ENCODE results near the gene FHDC1.

DNA sequence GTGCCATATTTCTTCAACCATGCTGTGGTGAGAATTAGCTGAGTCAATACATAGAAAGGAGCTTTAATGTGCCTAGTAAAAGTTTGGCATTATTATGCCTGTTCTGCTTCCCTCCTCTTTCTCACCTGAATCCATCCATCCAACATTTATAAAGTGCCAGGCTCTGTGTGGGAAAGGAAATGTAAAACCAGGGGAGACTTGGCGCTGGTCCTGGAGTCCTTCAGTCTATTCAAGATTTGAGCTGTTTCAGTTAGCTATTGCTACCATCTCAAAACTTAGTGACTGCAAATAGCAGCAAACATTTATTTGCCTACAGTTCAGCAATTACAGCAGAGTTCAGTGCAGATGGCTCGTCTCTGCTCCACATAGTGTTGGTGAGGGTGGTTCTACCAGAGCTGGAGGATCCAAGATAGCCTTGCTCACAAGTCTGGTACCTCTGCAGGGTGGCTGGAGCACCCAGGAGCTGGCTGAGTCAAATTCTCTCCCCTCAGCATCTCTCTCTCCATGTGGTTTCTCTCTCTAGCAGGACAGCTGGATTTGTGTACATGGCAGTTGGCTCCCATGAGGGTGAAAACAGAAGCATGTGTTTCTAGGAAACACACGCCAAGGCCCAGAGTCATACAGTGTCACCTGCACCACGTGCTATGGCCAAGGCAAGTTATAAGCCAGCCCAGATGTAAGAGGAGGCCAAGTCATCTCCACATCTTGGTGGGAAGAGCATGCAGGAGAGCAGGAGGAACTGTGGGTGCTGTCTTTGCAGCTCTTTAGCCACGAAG lies 77.3 kb downstream of the FHDC1 start:
- TF ChIP-seq CTCF (IDR thresholded peaks at IDR 0.05; ENCODE audit: insufficient read depth, low read length, poor library complexity, severe bottlenecking) (no peak), EZH2phosphoT487 (conservative IDR thresholded peaks at IDR 0.05; ENCODE audit: low read length) (no peak)
